ENCODE data around the gene SLBP.
A peak's percentile ranks its signal among the peaks of the same experiment; 100 is the strongest.

Gene SLBP

DNA sequence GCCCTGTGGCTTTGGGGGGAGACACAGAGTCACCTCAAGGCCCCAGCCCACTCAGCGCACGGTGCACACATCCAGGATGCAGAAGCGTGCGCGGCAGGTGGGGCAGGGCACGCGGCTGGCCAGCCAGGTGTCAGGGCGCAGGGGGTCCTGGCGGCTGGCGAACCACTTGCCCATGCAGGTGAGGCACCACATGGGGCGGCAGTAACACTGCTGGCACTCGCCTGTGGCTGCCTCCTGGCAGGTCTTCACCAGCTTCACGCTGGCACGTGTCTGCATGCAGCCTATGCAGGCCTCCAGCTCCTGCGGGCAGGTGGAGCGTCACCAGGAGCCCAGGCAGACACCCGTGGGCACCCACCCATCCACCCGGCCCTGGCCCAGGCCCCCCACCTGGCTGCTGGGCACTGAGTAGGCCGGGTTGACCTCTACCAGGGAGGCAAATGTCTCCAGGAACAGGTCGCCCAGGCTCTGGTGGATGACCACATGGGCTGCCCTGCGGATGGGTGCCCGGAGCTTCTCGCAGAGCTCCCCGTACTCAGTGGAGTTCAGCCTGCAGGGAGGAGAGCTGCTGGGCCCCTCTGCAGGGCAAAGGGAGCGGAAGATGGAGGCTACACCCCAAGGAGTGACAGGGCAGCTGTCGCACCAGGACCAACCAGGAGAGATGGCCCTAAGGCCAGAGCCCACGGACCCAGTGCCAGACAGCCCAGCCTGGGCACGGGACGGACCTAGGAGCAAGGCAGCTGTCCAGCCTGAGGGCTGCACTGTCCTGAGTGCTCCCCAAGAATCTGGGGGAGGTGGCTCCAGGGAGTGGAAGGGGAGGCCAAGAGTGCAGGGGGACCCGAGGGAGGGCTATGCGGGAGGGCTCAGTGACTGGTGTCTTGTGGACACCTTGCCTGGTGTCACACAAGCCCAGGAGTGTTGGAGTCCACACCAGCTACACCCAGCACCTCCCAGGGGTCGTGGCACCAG, 5.3 kb upstream of the SLBP start:
- H3K27me3 ChIP-seq (ENCODE audit: insufficient read depth, low read length): no peaks in the 10 kb centered on the region
- no peaks in the 10 kb centered on the region for H3K36me3 ChIP-seq (ENCODE audit: insufficient read depth, low read length)
- H2AFZ ChIP-seq (ENCODE audit: low read length, unreplicated experiment): no peak overlapping the region
- H3K79me2 ChIP-seq (ENCODE audit: control insufficient read depth, insufficient read depth, low read length, unreplicated experiment): peaks cover 73% of the 10 kb centered on the region
- H3K4me3 ChIP-seq (ENCODE audit: low read depth, low read length): no peak overlapping the region
- H3K27ac ChIP-seq (ENCODE audit: low read depth, low read length): no peak overlapping the region
- peaks cover 24% of the 10 kb centered on the region for H3K4me1 ChIP-seq (ENCODE audit: control insufficient read depth, insufficient read depth, low read length, unreplicated experiment)

DNA sequence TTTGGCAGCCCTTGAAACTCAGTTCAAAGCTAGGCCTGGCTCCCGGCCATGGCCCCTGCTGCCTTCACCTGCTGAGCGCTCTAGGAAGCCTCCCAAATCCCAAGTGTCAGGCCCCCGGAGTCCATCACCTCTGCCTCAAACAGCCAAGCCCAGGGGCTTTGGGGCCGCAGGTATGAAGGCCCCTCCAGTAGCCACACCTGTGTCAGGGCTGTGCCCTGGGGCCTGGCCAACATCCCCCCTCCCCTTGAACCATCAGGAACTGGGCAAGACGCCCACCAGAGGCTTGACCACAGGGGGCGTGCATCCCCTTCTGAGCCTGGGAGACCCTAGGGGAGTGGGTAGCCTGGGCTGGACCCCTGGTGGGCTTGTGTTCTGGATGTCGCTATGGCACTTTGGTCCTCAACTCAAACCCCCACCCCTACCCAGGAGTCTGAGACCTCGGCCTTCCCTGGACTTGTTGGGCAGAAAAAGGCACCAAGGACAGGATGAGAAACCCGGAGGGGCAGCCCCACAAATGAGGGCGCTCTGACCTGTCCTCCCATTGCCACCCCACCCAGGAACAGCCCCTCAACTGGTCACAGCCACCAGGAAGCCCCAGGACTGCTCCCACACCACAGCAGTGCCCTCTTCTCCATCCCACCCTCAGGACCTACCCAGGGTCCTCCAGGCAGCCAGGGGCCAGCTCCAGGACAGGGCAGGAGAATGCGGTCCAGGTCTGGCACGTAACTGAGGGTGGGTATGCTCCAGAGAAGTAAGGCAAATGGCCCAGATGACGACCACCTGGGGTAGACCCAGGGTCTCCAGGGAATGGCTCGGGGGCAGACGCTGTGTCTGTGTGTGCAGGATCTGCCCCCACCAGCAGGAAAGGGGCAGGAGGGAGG, 4.2 kb upstream of the SLBP start:
- Histone ChIP-seq H3K79me2 (ENCODE audit: control insufficient read depth, insufficient read depth, low read length, unreplicated experiment) (peaks cover 68% of the 10 kb centered on the region), H3K4me1 (ENCODE audit: control insufficient read depth, insufficient read depth, low read length, unreplicated experiment) (peaks cover 22% of the 10 kb centered on the region), H3K27me3 (ENCODE audit: insufficient read depth, low read length) (no peaks in the 10 kb centered on the region), H3K27ac (ENCODE audit: low read depth, low read length) (no peak overlapping the region), H3K36me3 (ENCODE audit: insufficient read depth, low read length) (no peaks in the 10 kb centered on the region), H2AFZ (ENCODE audit: low read length, unreplicated experiment) (no peak overlapping the region), H3K4me3 (ENCODE audit: low read depth, low read length) (no peak overlapping the region)

DNA sequence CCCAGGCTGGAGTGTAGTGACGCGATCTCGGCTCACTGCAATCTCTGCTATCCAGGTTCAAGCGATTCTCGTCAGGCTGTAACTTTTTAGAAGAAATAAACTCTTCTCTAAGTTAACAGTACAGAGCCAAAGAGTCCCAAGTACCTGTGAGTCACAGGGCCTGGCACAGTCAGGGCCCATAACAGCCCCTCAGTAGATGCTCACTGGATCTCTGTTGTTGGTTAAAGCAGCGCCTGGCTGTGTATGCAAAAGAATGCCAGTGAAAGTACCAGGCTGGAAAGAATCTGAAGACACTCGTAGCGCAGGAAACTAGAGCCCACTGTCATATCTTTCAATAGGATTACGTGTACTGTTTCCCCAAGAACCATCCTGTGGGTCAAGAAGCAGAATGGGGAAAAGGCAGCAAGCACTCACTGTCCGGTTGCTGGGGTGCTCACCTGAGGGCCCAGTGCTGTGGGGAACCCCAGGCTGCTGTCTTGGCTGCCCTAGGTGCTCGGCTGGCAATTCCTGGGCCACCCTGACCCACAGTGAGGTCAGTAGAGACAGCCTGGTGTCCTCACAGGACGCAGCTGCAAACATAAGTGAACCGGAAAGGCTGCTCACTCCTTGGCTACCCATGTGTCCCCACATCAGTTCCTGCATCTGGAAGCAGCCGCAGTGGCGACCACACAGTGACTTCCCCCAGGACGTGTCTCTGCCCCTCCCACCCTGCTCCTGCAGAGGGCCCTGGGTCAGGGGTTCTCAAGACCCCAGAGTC, 3.1 kb upstream of the SLBP start:
- H3K79me2 ChIP-seq (ENCODE audit: control insufficient read depth, insufficient read depth, low read length, unreplicated experiment): peaks cover 74% of the 10 kb centered on the region
- no peaks in the 10 kb centered on the region for H3K27me3 ChIP-seq (ENCODE audit: insufficient read depth, low read length)
- H3K27ac ChIP-seq (ENCODE audit: low read depth, low read length): no peak overlapping the region
- H3K4me3 ChIP-seq (ENCODE audit: low read depth, low read length): no peak overlapping the region
- peaks cover 27% of the 10 kb centered on the region for H3K4me1 ChIP-seq (ENCODE audit: control insufficient read depth, insufficient read depth, low read length, unreplicated experiment)
- H2AFZ ChIP-seq (ENCODE audit: low read length, unreplicated experiment): no peak overlapping the region
- H3K36me3 ChIP-seq (ENCODE audit: insufficient read depth, low read length): peaks cover 4% of the 10 kb centered on the region; the same call in 1 of the 2 replicates

DNA sequence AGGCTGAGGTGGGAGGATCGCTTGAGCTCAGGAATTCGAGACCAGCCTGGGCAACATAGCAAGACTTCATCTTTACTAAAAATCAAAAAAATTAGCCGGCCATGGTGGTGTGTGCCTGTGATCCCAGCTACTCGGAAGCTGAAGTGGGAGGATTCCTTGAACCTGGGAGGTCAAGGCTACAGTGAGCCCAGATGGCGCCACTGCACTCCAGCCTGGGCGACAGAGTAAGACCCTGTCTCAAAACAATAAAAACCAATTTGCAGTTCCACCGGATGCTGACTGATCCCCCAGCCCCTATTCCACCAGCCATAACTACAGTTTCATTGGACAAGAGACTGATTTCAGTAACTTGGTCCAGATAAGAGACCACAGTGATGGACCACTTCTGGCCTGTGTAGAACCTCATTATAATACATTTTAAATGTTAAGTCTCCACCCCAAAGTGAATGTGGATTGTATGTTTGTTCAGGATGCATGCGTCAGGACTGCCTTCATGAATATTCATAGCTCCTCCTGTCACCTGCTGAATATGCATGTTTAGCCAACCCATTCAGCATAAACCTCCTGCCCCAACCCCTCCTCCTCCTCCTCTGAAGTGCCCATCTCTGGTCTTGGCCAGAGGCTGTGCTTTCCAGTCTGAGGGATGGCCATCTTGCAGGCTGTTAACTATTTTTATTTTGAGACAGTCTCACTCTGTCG, 2.3 kb upstream of the SLBP start:
- H3K27me3 ChIP-seq (ENCODE audit: insufficient read depth, low read length): no peaks in the 10 kb centered on the region
- H3K4me1 ChIP-seq (ENCODE audit: control insufficient read depth, insufficient read depth, low read length, unreplicated experiment): peaks cover 26% of the 10 kb centered on the region
- peak overlapping the region; percentile 100 for H3K4me3 ChIP-seq (ENCODE audit: low read depth, low read length)
- H3K79me2 ChIP-seq (ENCODE audit: control insufficient read depth, insufficient read depth, low read length, unreplicated experiment): peaks cover 74% of the 10 kb centered on the region
- H2AFZ ChIP-seq (ENCODE audit: low read length, unreplicated experiment): no peak overlapping the region
- H3K27ac ChIP-seq (ENCODE audit: low read depth, low read length): no peak overlapping the region
- peaks cover 7% of the 10 kb centered on the region; the same call in 1 of the 2 replicates for H3K36me3 ChIP-seq (ENCODE audit: insufficient read depth, low read length)

DNA sequence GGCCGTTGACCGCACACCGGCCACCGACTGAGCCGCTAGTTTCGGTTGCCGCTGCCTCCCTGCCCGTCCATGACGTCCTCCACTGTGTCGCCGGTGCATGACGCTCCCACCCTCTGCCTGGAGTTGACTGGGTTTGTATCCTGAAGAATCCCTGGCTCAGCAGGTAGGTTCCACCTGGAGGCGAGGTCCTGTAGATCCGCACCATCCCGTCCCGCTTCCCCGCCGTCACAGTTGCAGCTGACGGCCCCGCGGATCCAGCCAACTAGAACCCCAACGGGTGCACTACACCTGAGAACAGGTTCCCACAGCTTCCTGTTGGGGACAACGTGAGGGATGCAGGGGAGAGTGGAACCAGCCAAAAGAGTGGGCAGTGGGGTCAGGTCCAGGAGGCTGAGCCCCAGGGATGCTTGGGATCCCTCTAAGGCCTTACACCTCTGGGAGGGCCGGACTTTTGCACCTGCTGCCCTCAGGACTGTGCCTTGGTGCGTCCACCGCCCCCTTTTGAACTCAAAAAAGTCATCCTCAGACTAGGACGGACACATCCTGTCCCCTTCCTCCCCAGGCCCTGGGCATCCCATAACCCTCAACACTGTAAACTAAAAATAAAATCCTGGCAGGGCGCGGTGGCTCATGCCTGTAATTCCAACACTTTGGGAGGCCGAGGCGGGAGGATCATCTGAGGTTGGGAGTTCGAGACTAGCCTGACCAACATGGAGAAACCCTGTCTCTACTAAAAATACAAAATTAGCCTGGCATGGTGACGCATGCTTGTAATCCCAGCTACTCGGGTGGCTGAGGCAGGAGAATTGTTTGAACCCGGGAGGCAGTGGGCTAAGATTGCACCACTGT, 1.1 kb upstream of the SLBP start:
- Histone ChIP-seq H3K4me1 (ENCODE audit: control insufficient read depth, insufficient read depth, low read length, unreplicated experiment) (peaks cover 32% of the 10 kb centered on the region), H3K36me3 (ENCODE audit: insufficient read depth, low read length) (peaks cover 7% of the 10 kb centered on the region; the same call in 1 of the 2 replicates), H3K4me3 (ENCODE audit: low read depth, low read length) (peak overlapping the region; percentile 100), H3K27me3 (ENCODE audit: insufficient read depth, low read length) (no peaks in the 10 kb centered on the region), H3K79me2 (ENCODE audit: control insufficient read depth, insufficient read depth, low read length, unreplicated experiment) (peaks cover 76% of the 10 kb centered on the region), H2AFZ (ENCODE audit: low read length, unreplicated experiment) (no peak overlapping the region), H3K27ac (ENCODE audit: low read depth, low read length) (peak overlapping the region; percentile 97)

DNA sequence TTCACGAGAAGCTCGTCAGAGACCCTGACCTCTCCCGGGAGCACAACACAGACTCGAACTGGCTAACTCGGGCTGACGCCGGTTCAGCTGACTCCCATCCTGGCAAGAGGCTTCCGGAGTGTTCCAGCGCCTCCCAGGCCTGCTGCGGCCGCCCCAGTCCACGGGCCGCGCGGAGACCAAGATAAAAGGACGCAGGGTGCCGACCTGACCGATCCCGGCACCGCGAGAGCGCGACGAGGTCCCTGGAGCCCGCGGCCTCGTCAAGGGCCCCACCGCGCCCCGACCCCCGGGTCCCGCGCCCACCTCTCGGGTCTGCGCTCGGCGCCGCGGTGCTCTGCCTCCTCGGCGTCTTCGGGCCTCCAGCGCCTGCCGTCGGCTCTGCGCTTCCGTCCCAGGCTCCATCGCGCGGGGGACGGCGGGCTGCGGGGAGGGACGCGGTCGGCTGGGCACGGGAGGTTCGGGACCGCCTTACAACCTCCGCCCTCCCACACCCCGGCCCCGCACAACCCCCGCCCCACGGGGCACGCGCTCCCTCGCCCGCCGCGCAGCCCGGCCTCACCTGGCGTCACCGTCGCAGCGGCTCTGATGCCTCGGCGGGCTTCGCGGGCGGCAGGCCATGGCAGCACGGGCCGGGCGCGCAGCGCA, 426 bp downstream of the SLBP start:
- Histone ChIP-seq H3K27me3 (ENCODE audit: insufficient read depth, low read length) (no peaks in the 10 kb centered on the region), H3K4me1 (ENCODE audit: control insufficient read depth, insufficient read depth, low read length, unreplicated experiment) (peaks cover 33% of the 10 kb centered on the region), H3K4me3 (ENCODE audit: low read depth, low read length) (peak overlapping the region; percentile 100), H2AFZ (ENCODE audit: low read length, unreplicated experiment) (peak overlapping the region; percentile 51), H3K79me2 (ENCODE audit: control insufficient read depth, insufficient read depth, low read length, unreplicated experiment) (peaks cover 71% of the 10 kb centered on the region), H3K27ac (ENCODE audit: low read depth, low read length) (peak overlapping the region; percentile 97), H3K36me3 (ENCODE audit: insufficient read depth, low read length) (peaks cover 7% of the 10 kb centered on the region; the same call in 1 of the 2 replicates)

DNA sequence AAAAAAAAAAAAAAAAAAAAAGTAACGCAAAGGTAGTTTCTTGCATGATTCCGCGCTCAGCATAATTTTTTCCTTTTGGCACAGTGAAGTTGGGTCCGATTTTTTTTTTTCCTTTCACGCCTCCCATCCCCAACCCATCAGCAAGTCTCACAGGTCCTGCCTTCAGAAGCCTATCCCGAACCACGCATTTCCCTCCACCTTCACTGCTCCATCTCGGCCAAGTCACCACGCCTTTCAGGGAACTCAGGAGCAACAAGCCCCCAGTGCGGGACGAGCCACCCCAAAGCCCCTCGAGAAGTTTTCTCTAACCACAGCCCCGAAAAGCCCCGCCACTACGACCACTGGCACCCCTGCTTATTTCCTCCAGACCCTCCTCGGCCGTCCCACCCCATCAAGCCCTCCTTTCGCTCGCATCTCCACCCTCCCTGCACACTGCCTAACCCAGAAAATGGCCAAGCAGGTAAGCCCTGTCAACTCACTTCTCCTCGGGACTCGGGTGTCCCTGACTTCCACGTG, 1.0 kb downstream of the SLBP start:
- peaks cover 33% of the 10 kb centered on the region for H3K4me1 ChIP-seq (ENCODE audit: control insufficient read depth, insufficient read depth, low read length, unreplicated experiment)
- peaks cover 72% of the 10 kb centered on the region for H3K79me2 ChIP-seq (ENCODE audit: control insufficient read depth, insufficient read depth, low read length, unreplicated experiment)
- peak overlapping the region; percentile 100 for H3K4me3 ChIP-seq (ENCODE audit: low read depth, low read length)
- H3K27ac ChIP-seq (ENCODE audit: low read depth, low read length): peak overlapping the region; percentile 97
- peaks cover 12% of the 10 kb centered on the region; the same call in 1 of the 2 replicates for H3K36me3 ChIP-seq (ENCODE audit: insufficient read depth, low read length)
- H3K27me3 ChIP-seq (ENCODE audit: insufficient read depth, low read length): no peaks in the 10 kb centered on the region
- peak overlapping the region; percentile 51 for H2AFZ ChIP-seq (ENCODE audit: low read length, unreplicated experiment)

DNA sequence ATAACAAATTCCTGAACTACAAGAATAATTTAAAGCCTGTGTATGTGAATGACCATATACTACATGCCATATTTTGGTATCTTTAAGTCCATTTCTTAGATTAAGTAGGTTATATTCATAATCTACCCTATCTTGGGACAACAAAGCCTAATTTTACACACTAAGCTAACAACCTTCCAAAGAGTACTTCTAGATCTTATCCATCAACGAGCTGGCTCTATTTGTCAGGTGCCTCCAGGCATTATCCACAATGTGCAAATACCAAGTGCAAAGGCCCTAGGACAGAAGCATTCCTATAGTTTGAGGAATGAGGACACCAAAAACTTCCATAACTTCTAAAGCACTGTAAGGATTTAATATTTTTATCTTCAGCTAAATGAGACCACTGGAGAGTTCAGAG, 3.5 kb downstream of the SLBP start:
- Histone ChIP-seq H3K27me3 (ENCODE audit: insufficient read depth, low read length) (no peaks in the 10 kb centered on the region), H3K4me1 (ENCODE audit: control insufficient read depth, insufficient read depth, low read length, unreplicated experiment) (peaks cover 17% of the 10 kb centered on the region), H3K27ac (ENCODE audit: low read depth, low read length) (no peak overlapping the region), H2AFZ (ENCODE audit: low read length, unreplicated experiment) (no peak overlapping the region), H3K79me2 (ENCODE audit: control insufficient read depth, insufficient read depth, low read length, unreplicated experiment) (peaks cover 84% of the 10 kb centered on the region), H3K4me3 (ENCODE audit: low read depth, low read length) (no peak overlapping the region), H3K36me3 (ENCODE audit: insufficient read depth, low read length) (peaks cover 31% of the 10 kb centered on the region)

DNA sequence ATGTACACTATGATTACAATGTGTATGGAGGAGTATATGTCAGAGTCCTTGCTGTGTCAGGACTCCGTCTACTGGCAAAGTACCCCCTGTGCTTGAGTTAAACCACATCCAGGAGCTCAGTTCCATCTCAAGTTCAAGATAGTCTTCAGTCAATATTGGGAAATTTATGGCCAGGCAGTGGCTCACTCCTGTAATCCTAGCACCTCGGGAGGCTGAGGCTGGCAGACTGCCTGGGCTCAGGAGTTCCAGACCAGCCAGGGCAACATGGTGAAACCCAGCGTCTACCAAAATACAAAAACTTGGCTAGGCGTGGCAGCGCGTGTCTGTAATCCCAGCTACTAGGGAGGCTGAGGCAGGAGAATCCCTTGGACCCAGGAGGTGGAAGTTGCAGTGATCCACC, 5.8 kb downstream of the SLBP start:
- Histone ChIP-seq H3K4me1 (ENCODE audit: control insufficient read depth, insufficient read depth, low read length, unreplicated experiment) (peaks cover 19% of the 10 kb centered on the region), H3K36me3 (ENCODE audit: insufficient read depth, low read length) (peaks cover 40% of the 10 kb centered on the region), H3K27me3 (ENCODE audit: insufficient read depth, low read length) (no peaks in the 10 kb centered on the region), H3K4me3 (ENCODE audit: low read depth, low read length) (no peak overlapping the region), H2AFZ (ENCODE audit: low read length, unreplicated experiment) (no peak overlapping the region), H3K27ac (ENCODE audit: low read depth, low read length) (no peak overlapping the region), H3K79me2 (ENCODE audit: control insufficient read depth, insufficient read depth, low read length, unreplicated experiment) (peaks cover 89% of the 10 kb centered on the region)
